WERI-Rb-1 (cell line): ENCODE results near the gene RAD18.

ENCODE experiments used
- DNase-seq: peaks from one replicate; pipeline ENCODE4 v3.0.0-alpha.2; 2020
- H3K27ac ChIP-seq: fragments of 250-450 bp; sonication (Bioruptor Pico); 2 replicates; pipeline ENCODE4 v1.5.1; 2020; ENCODE audit warnings: mild to moderate bottlenecking, moderate library complexity
- H3K27me3 ChIP-seq: fragments of 250-450 bp; sonication (Bioruptor Pico); 2 replicates; pipeline ENCODE4 v1.5.1; 2021; ENCODE audit warnings: mild to moderate bottlenecking, low read depth, moderate library complexity; ENCODE audit not compliant: insufficient read depth, severe bottlenecking
- H3K36me3 ChIP-seq: fragments of 250-450 bp; sonication (Bioruptor Pico); 2 replicates; pipeline ENCODE4 v1.5.1; 2020; ENCODE audit warnings: mild to moderate bottlenecking, moderate library complexity
- H3K4me3 ChIP-seq: 2 replicates; pipeline ENCODE4 v1.5.1; 2011; ENCODE audit warnings: low read depth, mild to moderate bottlenecking, control low read depth, low read length
- H3K9me3 ChIP-seq: fragments of 250-450 bp; sonication (Bioruptor Pico); 2 replicates; pipeline ENCODE4 v1.5.1; 2021; ENCODE audit warnings: mild to moderate bottlenecking, moderate library complexity; ENCODE audit not compliant: severe bottlenecking
- TF ChIP-seq, protein P1 (sequence below): IDR thresholded peaks from 2 replicates; pipeline ENCODE4 v1.5.1; 2011; ENCODE audit warnings: low read depth, mild to moderate bottlenecking, control low read depth, inconsistent platforms, low read length

Gene RAD18

DNA sequence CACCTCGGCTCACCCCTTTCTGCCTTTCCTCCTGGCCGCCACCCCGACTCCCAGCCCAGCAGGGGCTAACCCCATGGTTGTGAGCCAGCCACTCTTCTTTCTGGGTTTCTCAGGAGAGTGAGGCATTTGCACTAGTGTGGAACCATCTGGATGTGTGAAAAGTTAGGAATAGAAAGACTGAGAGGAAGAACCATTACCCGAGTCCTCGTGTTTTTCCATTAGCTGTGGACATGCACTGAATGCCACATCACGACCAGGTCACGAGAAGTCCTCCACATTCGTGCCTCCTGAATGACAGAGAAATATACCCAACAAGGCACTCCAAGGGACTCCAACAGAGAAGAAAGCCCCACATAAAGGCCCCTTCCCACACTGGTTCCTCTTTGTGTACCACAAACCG is 18.0 kb upstream of the RAD18 start:
- TF ChIP-seq, protein P1, sequence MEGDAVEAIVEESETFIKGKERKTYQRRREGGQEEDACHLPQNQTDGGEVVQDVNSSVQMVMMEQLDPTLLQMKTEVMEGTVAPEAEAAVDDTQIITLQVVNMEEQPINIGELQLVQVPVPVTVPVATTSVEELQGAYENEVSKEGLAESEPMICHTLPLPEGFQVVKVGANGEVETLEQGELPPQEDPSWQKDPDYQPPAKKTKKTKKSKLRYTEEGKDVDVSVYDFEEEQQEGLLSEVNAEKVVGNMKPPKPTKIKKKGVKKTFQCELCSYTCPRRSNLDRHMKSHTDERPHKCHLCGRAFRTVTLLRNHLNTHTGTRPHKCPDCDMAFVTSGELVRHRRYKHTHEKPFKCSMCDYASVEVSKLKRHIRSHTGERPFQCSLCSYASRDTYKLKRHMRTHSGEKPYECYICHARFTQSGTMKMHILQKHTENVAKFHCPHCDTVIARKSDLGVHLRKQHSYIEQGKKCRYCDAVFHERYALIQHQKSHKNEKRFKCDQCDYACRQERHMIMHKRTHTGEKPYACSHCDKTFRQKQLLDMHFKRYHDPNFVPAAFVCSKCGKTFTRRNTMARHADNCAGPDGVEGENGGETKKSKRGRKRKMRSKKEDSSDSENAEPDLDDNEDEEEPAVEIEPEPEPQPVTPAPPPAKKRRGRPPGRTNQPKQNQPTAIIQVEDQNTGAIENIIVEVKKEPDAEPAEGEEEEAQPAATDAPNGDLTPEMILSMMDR: no peak
- no peak overlapping the region for H3K4me3 ChIP-seq
- no peaks in the 10 kb centered on the region for H3K36me3 ChIP-seq
- H3K9me3 ChIP-seq: no peaks in the 10 kb centered on the region
- no peaks in the 10 kb centered on the region for H3K27me3 ChIP-seq
- DNase-seq: no peak
- H3K27ac ChIP-seq: no peak overlapping the region

GRCh38 chr3:8980756-8981257 is 17.5 kb upstream of the RAD18 start:
- DNase-seq: no peak
- Histone ChIP-seq H3K9me3 (no peaks in the 10 kb centered on the region), H3K27ac (no peak overlapping the region), H3K4me3 (no peak overlapping the region), H3K36me3 (no peaks in the 10 kb centered on the region), H3K27me3 (no peaks in the 10 kb centered on the region)
- TF ChIP-seq, protein P1: no peak

DNA sequence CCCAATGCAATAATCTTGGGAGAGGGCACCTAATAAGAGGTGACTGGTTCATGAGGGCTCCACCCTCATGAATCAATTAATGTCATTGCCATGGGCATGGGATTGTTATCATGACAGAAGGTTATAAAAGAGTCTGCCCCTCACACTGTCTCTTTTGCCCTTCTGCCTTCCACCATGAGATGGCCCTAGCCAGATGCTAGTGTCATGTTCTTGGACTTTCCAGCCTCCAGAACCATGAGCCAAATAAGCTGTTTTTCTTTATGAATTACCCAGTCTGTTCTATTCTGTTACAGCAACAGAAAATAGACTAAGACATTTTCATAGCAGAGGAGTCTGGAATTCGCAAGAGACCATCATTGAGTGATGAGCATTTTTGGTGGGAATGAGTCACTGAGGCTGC is 16.0 kb upstream of the RAD18 start:
- no peak for DNase-seq
- H3K9me3 ChIP-seq: no peaks in the 10 kb centered on the region
- H3K36me3 ChIP-seq: no peaks in the 10 kb centered on the region
- TF ChIP-seq, protein P1: no peak
- H3K27ac ChIP-seq: no peak overlapping the region
- no peak overlapping the region for H3K4me3 ChIP-seq
- H3K27me3 ChIP-seq: no peaks in the 10 kb centered on the region

- no peak overlapping the region for H3K27ac ChIP-seq
- no peak overlapping the region for H3K4me3 ChIP-seq
- no peaks in the 10 kb centered on the region for H3K27me3 ChIP-seq
- no peak for DNase-seq
- TF ChIP-seq, protein P1: no peak
- H3K36me3 ChIP-seq: no peaks in the 10 kb centered on the region
- H3K9me3 ChIP-seq: no peaks in the 10 kb centered on the region
Observed at GRCh38 chr3:8978551-8978950, 15.3 kb upstream of the RAD18 start.

DNA sequence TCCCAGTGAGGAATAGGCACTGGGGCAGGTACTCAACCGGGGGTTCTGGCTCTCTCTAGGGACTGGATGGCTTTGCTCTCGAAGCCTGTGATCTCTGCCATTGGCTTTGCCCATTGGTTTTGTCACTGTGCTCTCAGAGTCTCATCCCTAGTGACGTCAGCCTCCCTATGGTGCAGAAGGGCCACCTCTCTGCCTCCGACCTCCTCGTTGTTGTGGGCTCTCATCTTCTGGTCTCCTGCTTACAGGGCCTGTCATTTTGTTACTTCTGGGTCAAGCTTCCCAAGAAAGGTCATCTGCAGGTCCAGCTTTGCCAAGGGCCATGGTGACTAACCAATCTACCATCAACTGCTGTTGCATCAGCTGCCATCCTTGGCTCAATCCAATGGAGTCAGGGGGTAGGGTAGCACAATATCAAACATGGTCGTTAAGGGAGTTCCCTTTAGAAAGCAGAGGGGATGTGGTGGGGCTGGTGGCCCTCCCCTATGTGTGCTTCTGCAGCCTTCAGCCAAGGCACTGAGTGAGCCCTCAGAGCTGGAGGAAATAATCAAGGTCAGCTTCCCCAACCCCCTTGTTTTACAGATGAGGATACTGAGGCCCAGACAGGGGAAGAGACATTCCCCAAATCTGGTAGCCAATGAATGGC is 13.4 kb upstream of the RAD18 start:
- TF ChIP-seq, protein P1: no peak
- DNase-seq: no peak
- Histone ChIP-seq H3K9me3 (no peaks in the 10 kb centered on the region), H3K4me3 (no peak overlapping the region), H3K36me3 (no peaks in the 10 kb centered on the region), H3K27me3 (no peaks in the 10 kb centered on the region), H3K27ac (no peak overlapping the region)
